Neural cell (in vitro differentiated cells): ENCODE data around the gene SPG11.

ENCODE experiments used
- CTCF ChIP-seq: fragments of 450-650 bp; IDR thresholded peaks from 2 replicates; pipeline ENCODE4 v1.5.1; 2014; ENCODE audit warnings: antibody characterized with exemption, mild to moderate bottlenecking, moderate library complexity; ENCODE audit not compliant: poor library complexity, severe bottlenecking
- POLR2AphosphoS5 ChIP-seq: IDR thresholded peaks from 2 replicates; pipeline ENCODE4 v1.6.1; 2012

DNA sequence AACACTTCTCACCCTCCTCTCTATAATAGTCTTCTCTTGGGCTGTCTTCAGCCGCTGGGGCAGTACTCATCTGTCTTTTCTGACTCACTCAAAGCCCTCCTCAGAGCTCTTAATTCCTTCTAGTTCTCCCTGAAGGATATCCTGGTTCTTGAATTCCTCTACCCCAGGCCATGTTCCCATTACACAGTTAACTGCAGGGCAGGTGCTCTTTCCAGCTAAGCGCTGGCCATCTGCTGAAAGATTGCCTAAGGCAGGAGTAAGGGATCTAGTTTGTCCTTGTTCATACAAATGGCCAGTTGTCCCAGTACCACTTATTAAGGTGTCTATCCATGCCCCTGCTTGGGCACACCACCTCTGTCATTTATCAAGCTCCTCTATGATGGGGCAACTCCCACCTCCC lies 10.2 kb upstream of the SPG11 start:
- TF ChIP-seq CTCF (no peak), POLR2AphosphoS5 (no peak)
